ENCODE measurements around the gene FAM156A.
"Not testable (repeated sequence)": the region's sequence is repeated elsewhere in the genome, so short reads cannot be mapped to it uniquely, and the experiment has no call there.

FAM156A gene

DNA sequence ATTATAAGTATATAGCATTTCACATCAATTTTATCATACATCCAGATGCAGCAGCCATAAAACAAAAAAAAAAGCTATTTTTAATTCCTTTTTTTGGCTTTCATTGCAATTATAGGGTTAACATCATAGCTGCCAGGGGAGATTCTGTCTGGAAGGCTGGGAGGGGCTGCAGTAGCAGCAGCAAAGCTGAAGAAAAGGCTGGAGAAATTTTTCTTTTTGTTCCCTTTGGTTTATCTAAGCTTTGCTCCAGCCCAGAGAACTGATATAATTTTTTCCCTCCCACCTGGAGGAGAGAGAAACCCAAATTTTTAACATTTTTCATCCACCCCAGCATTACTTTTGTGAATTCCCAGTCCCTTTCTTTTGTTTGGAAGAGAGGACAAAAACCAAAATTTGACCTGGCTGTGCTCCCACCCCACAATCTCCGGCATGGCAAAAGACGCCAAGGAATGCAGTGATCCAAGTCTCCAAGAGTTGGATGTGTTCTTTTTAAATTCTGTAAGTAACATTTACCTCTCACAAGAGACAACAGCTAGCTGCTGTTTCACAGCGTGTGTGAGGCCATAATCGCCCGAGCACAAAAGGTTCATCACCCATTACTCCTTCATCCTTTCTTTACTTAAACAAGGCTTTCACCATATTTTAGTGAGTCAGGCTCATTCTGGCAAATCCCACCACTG lies 25.1 kb upstream of the FAM156A start:
- peaks cover 0 to 4% of the 10 kb centered on the region in 2 donors for H3K4me1 Mint-ChIP-seq (ENCODE audit: low read depth in 2 of 2)
- no peaks in the 10 kb centered on the region for H3K9me3 Mint-ChIP-seq
- H3K36me3 Mint-ChIP-seq (ENCODE audit: insufficient read depth) = no peaks in the 10 kb centered on the region
- no peak for ATAC-seq (replicated peaks)
- no peak for DNase-seq
- H3K27ac Mint-ChIP-seq = peak overlapping the region in 1 of 2 donors; percentile 31
- no peak overlapping the region for H3K4me3 Mint-ChIP-seq
- no peaks in the 10 kb centered on the region for H3K27me3 Mint-ChIP-seq

DNA sequence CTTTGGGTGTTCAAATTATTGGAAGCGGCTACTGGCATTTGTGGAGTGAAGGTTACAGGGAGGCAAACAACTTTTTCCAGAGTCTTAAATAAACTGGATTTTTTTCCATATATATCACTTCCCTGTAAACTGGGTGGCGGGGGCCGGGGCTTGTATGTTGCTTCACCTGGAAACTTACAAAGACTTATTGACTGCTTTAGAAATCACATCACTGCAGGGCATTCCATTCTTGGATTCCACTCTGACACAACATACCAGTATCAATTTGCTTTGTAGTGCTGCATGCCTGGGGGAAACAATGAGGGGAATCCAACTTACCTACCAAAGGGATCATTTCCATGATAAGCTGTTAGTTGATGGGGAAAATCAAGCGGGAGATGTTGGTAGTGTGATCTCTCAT lies 21.7 kb upstream of the FAM156A start:
- Mint-ChIP-seq H3K4me3 (no peak overlapping the region), H3K36me3 (ENCODE audit: insufficient read depth) (no peaks in the 10 kb centered on the region), H3K4me1 (ENCODE audit: low read depth in 2 of 2) (peaks cover 0 to 4% of the 10 kb centered on the region in 2 donors), H3K9me3 (no peaks in the 10 kb centered on the region), H3K27me3 (no peaks in the 10 kb centered on the region), H3K27ac (no peak overlapping the region)
- ATAC-seq (replicated peaks) (no peak), DNase-seq (no peak)

DNA sequence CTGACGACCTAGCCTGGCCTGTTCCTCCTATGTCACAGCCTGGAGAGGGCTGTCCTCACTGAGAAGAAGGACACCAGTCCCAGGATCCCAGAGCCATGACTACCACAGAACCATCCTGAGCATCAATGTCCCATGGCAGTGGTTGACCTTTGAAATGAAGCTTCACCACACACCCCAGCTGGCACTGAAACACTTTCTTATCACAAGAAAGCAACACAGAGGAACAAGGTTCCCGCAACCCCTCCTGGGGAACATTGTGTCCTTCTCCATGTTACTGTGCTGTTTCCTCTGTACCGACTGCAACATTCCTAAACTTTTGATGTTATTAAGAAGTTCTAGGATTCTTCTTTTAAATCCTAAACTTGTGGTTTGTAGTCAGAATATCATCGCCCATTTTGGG lies 21.2 kb upstream of the FAM156A start:
- Mint-ChIP-seq H3K4me3 (no peak overlapping the region), H3K4me1 (ENCODE audit: low read depth in 2 of 2) (peaks cover 0 to 4% of the 10 kb centered on the region in 2 donors), H3K27me3 (no peaks in the 10 kb centered on the region), H3K27ac (no peak overlapping the region), H3K9me3 (no peaks in the 10 kb centered on the region), H3K36me3 (ENCODE audit: insufficient read depth) (no peaks in the 10 kb centered on the region)
- DNase-seq = no peak
- ATAC-seq (replicated peaks) = no peak

DNA sequence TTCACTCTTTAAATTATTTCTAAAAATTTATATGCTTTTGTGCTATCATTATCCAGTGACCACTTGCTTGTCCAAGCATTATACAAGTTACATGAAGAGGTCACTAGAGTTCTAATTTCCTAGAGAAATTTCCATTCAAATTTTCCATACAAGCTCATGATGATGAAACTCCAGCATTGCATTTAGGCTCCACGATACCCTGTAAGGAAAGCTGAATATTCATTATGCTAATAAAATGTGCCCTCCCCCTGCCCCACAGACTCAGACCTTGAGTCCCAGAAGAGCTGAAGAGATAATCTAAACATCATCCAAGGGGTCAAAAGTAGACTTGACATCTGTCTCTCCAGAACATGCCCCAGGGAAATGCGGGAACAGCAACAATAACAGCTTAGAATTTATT lies 19.6 kb upstream of the FAM156A start:
- Mint-ChIP-seq H3K27me3 (no peaks in the 10 kb centered on the region), H3K4me3 (no peak overlapping the region), H3K27ac (no peak overlapping the region), H3K9me3 (no peaks in the 10 kb centered on the region), H3K4me1 (ENCODE audit: low read depth in 2 of 2) (peaks cover 0 to 4% of the 10 kb centered on the region in 2 donors), H3K36me3 (ENCODE audit: insufficient read depth) (no peaks in the 10 kb centered on the region)
- DNase-seq = no peak
- no peak for ATAC-seq (replicated peaks)

DNA sequence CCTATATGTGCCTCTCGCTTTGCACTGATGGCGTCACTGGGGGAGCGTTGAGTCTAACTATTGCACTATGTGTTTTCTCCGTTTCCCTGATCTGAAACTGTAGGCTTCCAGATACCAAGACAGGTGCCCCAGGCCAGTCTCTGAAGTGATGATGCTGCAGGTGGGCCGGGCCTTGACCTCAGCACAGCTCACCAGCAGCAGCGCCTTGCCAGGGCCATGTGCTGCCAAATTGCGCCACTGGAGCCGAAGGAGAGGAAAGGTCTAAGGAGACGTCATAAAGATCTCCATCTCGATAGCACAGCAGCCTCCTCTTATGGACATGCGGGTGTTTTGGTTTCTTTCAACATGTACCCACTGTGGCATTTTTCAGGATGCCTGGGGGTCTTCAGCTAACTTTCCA lies 17.3 kb upstream of the FAM156A start:
- not testable (repeated sequence) for DNase-seq; H3K4me1 Mint-ChIP-seq (ENCODE audit: low read depth in 2 of 2); ATAC-seq (replicated peaks); H3K9me3 Mint-ChIP-seq; H3K27me3 Mint-ChIP-seq; H3K36me3 Mint-ChIP-seq (ENCODE audit: insufficient read depth); H3K27ac Mint-ChIP-seq; H3K4me3 Mint-ChIP-seq

DNA sequence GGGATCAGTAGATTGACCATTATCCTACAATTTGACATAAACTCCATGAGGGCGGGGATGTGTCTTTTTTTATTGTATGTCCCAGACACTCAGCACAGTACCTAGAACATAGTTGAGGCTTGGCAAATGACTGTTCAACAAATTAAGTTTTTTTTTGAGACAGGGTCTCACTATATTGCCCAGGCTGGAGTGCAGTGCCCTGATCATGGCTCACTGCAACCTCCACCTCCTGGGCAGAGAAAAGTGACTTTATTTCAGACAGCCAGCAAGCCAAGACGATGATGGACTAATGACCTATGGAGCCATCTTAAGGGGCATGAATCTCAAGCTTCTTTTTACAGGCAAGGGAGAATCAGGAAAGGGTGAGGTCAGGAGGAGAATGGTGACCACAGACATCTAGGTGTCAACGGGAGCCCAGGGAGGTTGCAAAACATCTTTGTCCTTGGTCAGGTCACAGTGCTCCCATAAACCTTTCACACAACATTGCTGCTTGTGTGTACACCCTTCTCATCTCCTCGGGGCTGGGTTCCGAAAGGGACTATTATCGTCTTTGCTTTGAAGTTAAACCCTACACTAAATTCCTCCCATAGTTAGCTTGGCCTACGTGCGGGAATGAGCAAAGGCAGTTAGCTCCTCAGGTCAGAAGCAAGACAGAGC lies 16.1 kb upstream of the FAM156A start:
- H3K27me3 Mint-ChIP-seq; ATAC-seq (replicated peaks); DNase-seq; H3K4me1 Mint-ChIP-seq (ENCODE audit: low read depth in 2 of 2); H3K36me3 Mint-ChIP-seq (ENCODE audit: insufficient read depth); H3K9me3 Mint-ChIP-seq; H3K4me3 Mint-ChIP-seq: not testable (repeated sequence)
- H3K27ac Mint-ChIP-seq = peak overlapping the region in 1 of 2 donors; percentile 30

DNA sequence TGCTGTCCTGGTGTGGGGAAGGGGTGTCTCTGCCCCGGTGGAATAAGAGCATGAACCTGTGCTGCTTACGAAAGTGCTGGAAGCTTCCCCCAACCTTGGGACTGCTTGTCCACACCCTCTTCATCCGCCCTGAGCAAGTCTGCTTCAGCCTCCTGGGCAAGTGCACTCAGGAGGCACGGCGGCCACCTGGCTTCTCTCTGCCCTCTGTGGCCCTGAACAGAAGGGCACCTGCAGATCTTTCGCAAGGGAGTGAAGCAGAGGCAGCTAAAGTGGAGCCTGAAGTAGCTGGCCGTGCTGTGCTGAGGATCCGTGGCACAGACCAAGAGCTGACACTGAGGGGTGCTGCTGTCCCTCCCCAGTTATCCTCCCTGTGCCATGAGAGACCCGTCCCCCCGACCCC lies 9.6 kb upstream of the FAM156A start:
- H3K4me1 Mint-ChIP-seq (ENCODE audit: low read depth in 2 of 2); H3K36me3 Mint-ChIP-seq (ENCODE audit: insufficient read depth); ATAC-seq (replicated peaks); H3K9me3 Mint-ChIP-seq; DNase-seq; H3K4me3 Mint-ChIP-seq; H3K27me3 Mint-ChIP-seq; H3K27ac Mint-ChIP-seq: not testable (repeated sequence)

DNA sequence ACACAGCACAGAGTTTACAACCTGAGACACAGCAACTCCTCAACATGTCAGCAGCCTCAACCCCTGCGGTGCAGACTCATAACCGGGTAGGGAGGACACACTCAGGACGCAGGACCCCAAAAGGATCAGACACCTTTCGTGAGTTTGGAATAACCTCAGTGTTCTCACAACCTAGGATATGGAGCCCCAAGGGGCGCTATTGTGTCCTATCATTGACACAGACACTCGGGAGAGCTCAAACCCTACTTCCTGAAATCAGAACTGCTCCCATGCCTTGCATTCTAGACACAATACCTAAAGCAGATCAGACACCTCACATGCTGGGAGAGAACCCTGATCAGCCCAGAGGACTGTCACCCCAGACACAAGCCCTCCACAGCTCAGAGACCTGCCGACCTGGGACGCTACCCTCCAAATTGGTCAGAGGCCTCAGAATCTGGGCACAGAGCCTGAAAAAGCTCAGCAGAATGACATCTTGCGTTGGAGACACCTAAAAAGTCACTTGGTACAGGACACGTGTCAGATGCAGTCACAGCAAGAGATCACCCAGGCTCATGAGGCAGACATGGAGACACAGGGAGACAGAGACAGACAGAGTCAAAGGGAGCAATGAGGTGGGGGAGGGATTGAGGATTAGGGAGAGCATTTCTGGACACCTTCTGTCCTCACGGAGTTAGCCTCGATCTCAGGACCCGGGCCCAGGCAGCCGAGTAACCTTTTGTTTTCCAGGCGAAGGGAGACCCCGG lies 8.8 kb upstream of the FAM156A start:
- not testable (repeated sequence) for ATAC-seq (replicated peaks); H3K9me3 Mint-ChIP-seq; H3K4me3 Mint-ChIP-seq; H3K27ac Mint-ChIP-seq; H3K4me1 Mint-ChIP-seq (ENCODE audit: low read depth in 2 of 2); H3K27me3 Mint-ChIP-seq; H3K36me3 Mint-ChIP-seq (ENCODE audit: insufficient read depth); DNase-seq

DNA sequence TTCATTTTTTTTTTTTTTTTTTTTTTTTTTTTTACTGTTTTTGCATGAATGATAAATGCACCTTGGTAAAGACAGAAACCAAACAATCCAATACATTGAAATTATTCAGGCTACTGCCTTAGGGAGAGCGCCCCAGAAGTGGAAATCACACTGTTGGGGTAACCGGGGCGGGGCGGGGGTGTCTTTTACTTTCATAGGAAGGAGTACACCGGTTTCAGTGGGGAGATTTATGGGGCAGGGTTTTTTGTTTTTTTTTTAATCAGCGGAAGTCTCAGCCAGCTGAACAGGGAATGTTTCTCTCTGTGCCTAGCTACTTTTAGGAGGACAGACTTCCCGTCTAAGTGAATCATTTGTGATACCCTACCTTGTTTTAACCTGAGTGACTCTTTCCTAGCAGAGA lies 643 bp upstream of the FAM156A start:
- H3K27ac Mint-ChIP-seq; H3K36me3 Mint-ChIP-seq (ENCODE audit: insufficient read depth); H3K4me3 Mint-ChIP-seq; H3K27me3 Mint-ChIP-seq; H3K4me1 Mint-ChIP-seq (ENCODE audit: low read depth in 2 of 2); H3K9me3 Mint-ChIP-seq; DNase-seq: not testable (repeated sequence)
- peak; percentile 16 for ATAC-seq (replicated peaks)

DNA sequence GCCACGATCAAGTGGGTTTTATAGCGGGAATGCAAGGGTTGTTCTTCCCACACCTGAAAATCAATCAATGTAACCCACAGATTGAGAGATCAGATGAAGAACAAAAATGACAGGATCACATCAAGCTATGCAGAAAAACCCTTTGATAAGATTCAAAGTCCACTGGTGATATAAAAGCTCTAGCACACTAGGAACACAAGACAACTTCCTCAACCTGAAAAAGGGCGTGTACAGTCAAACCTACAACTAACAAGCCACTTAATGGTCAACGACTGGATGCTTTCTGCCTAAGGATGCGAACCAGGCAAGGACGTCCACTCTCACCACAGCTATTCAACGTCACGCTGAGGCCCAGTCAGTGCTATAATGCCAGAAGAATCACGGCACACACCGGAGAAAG lies 8.4 kb downstream of the FAM156A start:
- ATAC-seq (replicated peaks); H3K4me3 Mint-ChIP-seq; H3K36me3 Mint-ChIP-seq (ENCODE audit: insufficient read depth); DNase-seq; H3K4me1 Mint-ChIP-seq (ENCODE audit: low read depth in 2 of 2); H3K9me3 Mint-ChIP-seq; H3K27me3 Mint-ChIP-seq; H3K27ac Mint-ChIP-seq: not testable (repeated sequence)

DNA sequence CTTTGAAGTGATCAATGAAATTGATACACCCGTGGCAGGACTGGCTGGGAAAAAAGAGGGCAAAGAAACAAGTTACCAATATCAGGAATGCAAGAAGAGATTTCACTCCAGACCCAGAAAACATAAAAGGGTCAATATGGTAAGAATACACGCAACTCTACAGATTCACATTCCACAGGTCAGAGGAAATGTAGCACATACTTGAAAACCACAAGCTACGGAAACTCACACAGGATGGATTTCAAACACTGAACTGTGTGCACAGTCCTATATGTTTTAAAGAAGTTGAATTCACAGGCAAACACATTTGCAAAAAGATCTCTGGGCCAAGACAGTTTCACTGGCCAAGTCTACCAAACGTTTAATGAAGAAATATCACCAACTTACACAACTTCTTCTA lies 9.0 kb downstream of the FAM156A start:
- not testable (repeated sequence) for H3K27ac Mint-ChIP-seq; ATAC-seq (replicated peaks); H3K9me3 Mint-ChIP-seq; H3K4me3 Mint-ChIP-seq; H3K4me1 Mint-ChIP-seq (ENCODE audit: low read depth in 2 of 2); DNase-seq; H3K36me3 Mint-ChIP-seq (ENCODE audit: insufficient read depth); H3K27me3 Mint-ChIP-seq

DNA sequence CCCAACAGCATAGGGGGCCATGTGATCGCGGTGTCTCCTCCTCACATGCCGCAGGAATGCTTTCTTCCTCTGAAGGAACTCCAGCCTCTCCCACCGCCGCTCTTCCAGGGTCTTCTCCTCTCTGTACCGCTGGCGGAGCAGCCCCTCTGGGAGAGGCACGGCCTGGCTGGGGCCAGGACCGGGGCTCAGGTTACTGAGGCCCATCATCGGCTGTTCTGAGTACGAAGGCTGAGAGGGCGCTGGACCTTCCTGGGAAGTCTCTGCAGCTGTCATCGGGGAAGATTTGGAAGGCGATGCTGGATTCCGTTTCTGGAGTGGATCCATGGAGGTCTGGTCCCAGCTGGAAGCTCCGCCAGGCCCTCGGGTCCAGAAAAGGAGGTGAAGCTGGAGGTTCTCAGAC lies 10.1 kb downstream of the FAM156A start:
- not testable (repeated sequence) for H3K9me3 Mint-ChIP-seq; H3K27me3 Mint-ChIP-seq; DNase-seq; H3K36me3 Mint-ChIP-seq (ENCODE audit: insufficient read depth); ATAC-seq (replicated peaks); H3K4me1 Mint-ChIP-seq (ENCODE audit: low read depth in 2 of 2); H3K4me3 Mint-ChIP-seq; H3K27ac Mint-ChIP-seq

DNA sequence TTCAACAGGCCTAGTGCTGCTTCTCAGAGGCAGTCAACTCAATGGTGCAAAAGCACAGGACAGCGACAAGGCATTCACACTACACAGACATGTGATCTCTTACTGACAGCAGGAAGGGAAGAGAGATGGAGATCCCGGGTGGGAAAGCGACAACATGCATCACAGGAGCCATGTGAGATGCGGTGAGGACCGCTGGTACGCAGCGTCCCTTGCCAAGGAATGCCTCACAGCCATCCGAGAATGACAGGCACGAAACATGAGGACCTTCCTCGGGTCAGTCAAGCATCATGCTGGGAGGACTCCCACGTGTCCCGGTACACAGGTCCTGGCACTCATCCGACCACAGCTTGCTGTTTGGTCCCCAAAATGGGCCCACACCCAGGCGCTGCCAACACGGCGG lies 10.8 kb downstream of the FAM156A start:
- DNase-seq; ATAC-seq (replicated peaks); H3K36me3 Mint-ChIP-seq (ENCODE audit: insufficient read depth); H3K27ac Mint-ChIP-seq; H3K9me3 Mint-ChIP-seq; H3K4me3 Mint-ChIP-seq; H3K27me3 Mint-ChIP-seq; H3K4me1 Mint-ChIP-seq (ENCODE audit: low read depth in 2 of 2): not testable (repeated sequence)
